DMS79 (cell line): Measurements from ENCODE around the gene GPR149.
"Not testable (repeated sequence)": the region's sequence is repeated elsewhere in the genome, so short reads cannot be mapped to it uniquely, and the experiment has no call there.

ENCODE experiments used
- DNase-seq: peaks from one replicate; lab custom pipeline; 2025; lab: John Stamatoyannopoulos, UW

GPR149 gene

GRCh38 chr3:154430014-154430413 is at the start of gene GPR149:
Gene GPR149 (minus strand): TSS chr3:154430190. CDS start chr3:154429615, 575 bp downstream.
- DNase-seq, result peak; percentile 33

GRCh38 chr3:154473769-154474168 is 43.8 kb upstream of the GPR149 start:
- DNase-seq, result no peak

- no peak for DNase-seq
Observed at GRCh38 chr3:154469585-154469984, 39.6 kb upstream of the GPR149 start.

- DNase-seq, result no peak
Observed at GRCh38 chr3:154464440-154465190, 34.6 kb upstream of the GPR149 start.

GRCh38 chr3:154458560-154458959 is 28.6 kb upstream of the GPR149 start:
- no peak for DNase-seq

- not testable (repeated sequence) for DNase-seq
Observed at GRCh38 chr3:154439081-154439480, 9.1 kb upstream of the GPR149 start.

- DNase-seq, result no peak
Observed at GRCh38 chr3:154431043-154431442, 1.1 kb upstream of the GPR149 start.

- DNase-seq, result no peak
Observed at GRCh38 chr3:154428286-154429206, 1.4 kb downstream of the GPR149 start.

- peak; percentile 51 for DNase-seq
Observed at GRCh38 chr3:154427685-154428285, 2.2 kb downstream of the GPR149 start.

GRCh38 chr3:154422694-154423093 is 7.3 kb downstream of the GPR149 start:
- no peak for DNase-seq

- DNase-seq, result no peak
Observed at GRCh38 chr3:154421083-154421482, 8.9 kb downstream of the GPR149 start.

GRCh38 chr3:154398084-154398967 is 31.7 kb downstream of the GPR149 start:
- no peak for DNase-seq

GRCh38 chr3:154389861-154390260 is 40.1 kb downstream of the GPR149 start:
- no peak for DNase-seq

- no peak for DNase-seq
Observed at GRCh38 chr3:154384479-154384878, 45.5 kb downstream of the GPR149 start.

- no peak for DNase-seq
Observed at GRCh38 chr3:154378311-154378710, 51.7 kb downstream of the GPR149 start.

- no peak for DNase-seq
Observed at GRCh38 chr3:154367221-154367620, 62.8 kb downstream of the GPR149 start.

GRCh38 chr3:154364849-154365248 is 65.1 kb downstream of the GPR149 start:
- no peak for DNase-seq

- no peak for DNase-seq
Observed at GRCh38 chr3:154361099-154361498, 68.9 kb downstream of the GPR149 start.

GRCh38 chr3:154356009-154356408 is 74.0 kb downstream of the GPR149 start:
- DNase-seq, result no peak

- DNase-seq, result no peak
Observed at GRCh38 chr3:154349223-154349622, 80.8 kb downstream of the GPR149 start.

- DNase-seq, result no peak
Observed at GRCh38 chr3:154345422-154346122, 84.4 kb downstream of the GPR149 start.
